ENCODE measurements around the gene HELB.

DNA sequence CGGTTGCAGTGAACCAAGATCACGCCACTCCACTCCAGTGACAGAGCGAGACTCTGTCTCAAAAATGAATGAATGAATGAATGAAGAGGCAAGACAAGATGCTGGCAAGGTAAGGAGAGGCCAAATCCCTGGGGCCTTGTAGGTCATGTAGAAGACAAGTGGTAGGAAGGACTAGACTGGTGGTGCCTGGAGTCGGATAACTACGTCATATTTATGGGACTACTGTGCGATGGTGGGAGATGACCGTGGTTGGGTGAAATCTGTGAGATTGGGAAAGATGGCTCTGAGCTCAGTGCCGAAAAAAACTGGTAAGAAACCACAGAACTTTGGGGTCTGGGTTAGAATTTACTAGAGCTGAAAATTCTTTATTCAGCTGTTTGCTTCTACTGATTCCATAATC is 50.6 kb downstream of the HELB start:
- TF ChIP-seq, protein P1, sequence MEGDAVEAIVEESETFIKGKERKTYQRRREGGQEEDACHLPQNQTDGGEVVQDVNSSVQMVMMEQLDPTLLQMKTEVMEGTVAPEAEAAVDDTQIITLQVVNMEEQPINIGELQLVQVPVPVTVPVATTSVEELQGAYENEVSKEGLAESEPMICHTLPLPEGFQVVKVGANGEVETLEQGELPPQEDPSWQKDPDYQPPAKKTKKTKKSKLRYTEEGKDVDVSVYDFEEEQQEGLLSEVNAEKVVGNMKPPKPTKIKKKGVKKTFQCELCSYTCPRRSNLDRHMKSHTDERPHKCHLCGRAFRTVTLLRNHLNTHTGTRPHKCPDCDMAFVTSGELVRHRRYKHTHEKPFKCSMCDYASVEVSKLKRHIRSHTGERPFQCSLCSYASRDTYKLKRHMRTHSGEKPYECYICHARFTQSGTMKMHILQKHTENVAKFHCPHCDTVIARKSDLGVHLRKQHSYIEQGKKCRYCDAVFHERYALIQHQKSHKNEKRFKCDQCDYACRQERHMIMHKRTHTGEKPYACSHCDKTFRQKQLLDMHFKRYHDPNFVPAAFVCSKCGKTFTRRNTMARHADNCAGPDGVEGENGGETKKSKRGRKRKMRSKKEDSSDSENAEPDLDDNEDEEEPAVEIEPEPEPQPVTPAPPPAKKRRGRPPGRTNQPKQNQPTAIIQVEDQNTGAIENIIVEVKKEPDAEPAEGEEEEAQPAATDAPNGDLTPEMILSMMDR (IDR thresholded peaks at IDR 0.05) = no peak
- TF ChIP-seq POLR2AphosphoS5 (IDR thresholded peaks at IDR 0.05) = no peak
